GM06990 (cell line): ENCODE results near the gene CASP5.

ENCODE experiments used
- DNase-seq: peaks from one replicate; pipeline ENCODE4 v3.0.0-alpha.2; 2011; ENCODE audit not compliant: insufficient read length; ENCODE audit errors: extremely low read depth
- H3K27me3 ChIP-seq: replicated peaks from 2 replicates; pipeline ENCODE4 v1.6.0; 2011; ENCODE audit warnings: low read length; ENCODE audit not compliant: control insufficient read depth, insufficient read depth
- H3K36me3 ChIP-seq: 2 replicates; pipeline ENCODE4 v1.5.1; 2011; ENCODE audit warnings: low read length; ENCODE audit not compliant: control insufficient read depth, insufficient read depth
- H3K4me3 ChIP-seq: replicated peaks from 2 replicates; pipeline ENCODE4 v1.5.1; 2011; ENCODE audit warnings: low read depth, mild to moderate bottlenecking, control low read depth, low read length
- TF ChIP-seq, protein P1 (sequence below): IDR thresholded peaks from 2 replicates; pipeline ENCODE4 v1.5.1; 2011; ENCODE audit warnings: low read length, control low read depth, mild to moderate bottlenecking, inconsistent platforms; ENCODE audit not compliant: insufficient read depth, poor library complexity, severe bottlenecking

The CASP5 gene

DNA sequence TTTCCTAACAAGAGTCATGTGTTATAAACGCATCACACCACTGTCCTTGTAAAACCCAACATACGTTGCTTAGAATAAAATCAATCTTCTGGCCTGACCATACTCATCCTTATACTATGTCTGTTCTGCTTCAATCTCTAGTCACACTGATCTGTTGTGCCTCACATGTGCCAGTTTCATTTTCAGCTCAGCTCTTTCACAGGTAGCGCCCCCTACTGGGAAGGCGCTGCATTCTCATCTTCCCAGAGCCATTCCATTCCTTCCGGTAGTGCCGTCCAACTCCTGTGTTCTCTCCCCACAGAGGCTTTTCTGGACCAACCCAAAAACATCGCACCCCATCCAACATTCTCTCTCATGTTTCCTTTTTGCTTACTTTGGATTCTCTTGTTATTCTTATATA is 22.2 kb downstream of the CASP5 start:
- Histone ChIP-seq H3K4me3 (no peak overlapping the region), H3K27me3 (no peaks in the 10 kb centered on the region), H3K36me3 (no peaks in the 10 kb centered on the region)
- TF ChIP-seq, protein P1, sequence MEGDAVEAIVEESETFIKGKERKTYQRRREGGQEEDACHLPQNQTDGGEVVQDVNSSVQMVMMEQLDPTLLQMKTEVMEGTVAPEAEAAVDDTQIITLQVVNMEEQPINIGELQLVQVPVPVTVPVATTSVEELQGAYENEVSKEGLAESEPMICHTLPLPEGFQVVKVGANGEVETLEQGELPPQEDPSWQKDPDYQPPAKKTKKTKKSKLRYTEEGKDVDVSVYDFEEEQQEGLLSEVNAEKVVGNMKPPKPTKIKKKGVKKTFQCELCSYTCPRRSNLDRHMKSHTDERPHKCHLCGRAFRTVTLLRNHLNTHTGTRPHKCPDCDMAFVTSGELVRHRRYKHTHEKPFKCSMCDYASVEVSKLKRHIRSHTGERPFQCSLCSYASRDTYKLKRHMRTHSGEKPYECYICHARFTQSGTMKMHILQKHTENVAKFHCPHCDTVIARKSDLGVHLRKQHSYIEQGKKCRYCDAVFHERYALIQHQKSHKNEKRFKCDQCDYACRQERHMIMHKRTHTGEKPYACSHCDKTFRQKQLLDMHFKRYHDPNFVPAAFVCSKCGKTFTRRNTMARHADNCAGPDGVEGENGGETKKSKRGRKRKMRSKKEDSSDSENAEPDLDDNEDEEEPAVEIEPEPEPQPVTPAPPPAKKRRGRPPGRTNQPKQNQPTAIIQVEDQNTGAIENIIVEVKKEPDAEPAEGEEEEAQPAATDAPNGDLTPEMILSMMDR: peak; percentile 90
- DNase-seq: no peak

DNA sequence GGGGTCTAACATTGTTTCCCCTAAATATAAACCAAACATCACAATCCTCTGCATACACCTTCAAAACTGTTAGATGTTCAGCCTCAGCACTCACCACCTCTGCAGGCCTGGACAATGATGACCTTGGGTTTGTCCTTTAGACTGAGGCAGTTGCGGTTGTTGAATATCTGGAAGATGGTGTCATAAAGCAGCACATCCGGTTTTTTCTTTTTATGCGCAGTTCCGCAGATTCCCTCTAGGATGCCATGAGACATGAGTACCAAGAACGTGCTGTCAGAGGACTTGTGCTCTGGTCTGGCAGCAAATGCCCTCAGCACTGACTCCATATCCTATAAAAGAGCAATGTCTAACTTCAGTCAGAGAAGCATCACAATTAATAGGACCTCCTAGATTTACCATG is 22.8 kb downstream of the CASP5 start:
- Histone ChIP-seq H3K4me3 (no peak overlapping the region), H3K27me3 (no peaks in the 10 kb centered on the region), H3K36me3 (no peaks in the 10 kb centered on the region)
- TF ChIP-seq, protein P1: no peak
- no peak for DNase-seq

DNA sequence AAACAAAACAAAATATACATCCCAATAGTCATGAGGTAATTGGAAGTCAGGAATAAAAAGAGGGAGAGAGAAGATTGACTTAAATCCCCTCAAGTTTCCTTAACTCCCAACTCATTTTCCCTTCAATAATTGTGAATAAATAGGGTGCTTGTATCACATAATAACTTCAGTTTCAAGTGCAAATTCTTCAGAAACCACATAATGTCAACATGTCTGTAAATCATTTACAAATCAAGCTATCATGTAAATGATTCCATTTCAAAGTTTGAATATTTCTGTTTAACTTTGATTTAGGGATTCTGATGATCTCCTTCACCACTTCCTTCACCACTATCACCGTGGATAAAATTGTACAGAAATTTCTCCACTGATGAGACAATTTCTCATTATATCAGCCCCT is 23.2 kb downstream of the CASP5 start:
- no peaks in the 10 kb centered on the region for H3K27me3 ChIP-seq
- no peak overlapping the region for H3K4me3 ChIP-seq
- TF ChIP-seq, protein P1: no peak
- no peaks in the 10 kb centered on the region for H3K36me3 ChIP-seq
- no peak for DNase-seq

DNA sequence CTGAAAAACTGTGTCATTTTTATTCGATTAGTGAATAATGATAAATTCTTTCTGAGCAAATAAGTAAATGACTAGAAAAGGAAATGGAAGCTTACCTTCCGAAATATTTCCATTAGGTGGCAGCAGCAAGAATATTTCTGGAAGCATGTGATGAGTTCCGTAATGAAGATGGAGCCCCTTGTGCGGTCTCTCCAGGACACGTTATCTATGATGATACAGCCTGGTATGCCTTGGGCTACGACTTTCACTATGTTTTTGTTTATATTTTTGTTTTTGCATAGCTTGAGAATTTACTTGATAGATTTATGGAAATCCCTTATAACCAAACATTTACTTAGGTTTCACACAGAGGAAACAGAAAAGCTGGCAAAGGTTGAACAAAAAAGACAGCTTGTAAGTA is 25.7 kb downstream of the CASP5 start:
- Histone ChIP-seq H3K36me3 (no peaks in the 10 kb centered on the region), H3K27me3 (no peaks in the 10 kb centered on the region), H3K4me3 (no peak overlapping the region)
- DNase-seq: no peak
- TF ChIP-seq, protein P1: no peak

DNA sequence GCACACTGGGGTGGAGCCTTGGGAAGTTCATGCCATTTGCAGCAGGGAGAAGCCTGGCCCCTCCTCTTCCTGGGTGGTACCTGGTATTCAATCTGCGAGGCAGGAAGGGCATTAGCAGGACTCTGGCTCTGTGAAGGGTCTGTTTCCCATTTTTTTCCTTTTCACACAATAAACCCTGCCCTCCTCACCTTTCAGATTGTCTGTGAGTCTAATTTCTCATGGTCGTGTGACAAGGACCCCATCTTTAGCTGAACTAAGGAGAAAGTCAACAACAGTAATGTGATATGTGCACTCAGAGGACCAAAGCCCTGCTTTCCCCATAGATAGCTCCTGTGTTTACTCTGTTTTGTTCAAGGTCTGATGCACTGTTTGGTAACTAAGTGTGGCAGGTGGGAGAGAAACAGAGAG is 28.0 kb downstream of the CASP5 start:
- TF ChIP-seq, protein P1: no peak
- no peaks in the 10 kb centered on the region for H3K27me3 ChIP-seq
- no peaks in the 10 kb centered on the region for H3K36me3 ChIP-seq
- no peak for DNase-seq
- H3K4me3 ChIP-seq: no peak overlapping the region

DNA sequence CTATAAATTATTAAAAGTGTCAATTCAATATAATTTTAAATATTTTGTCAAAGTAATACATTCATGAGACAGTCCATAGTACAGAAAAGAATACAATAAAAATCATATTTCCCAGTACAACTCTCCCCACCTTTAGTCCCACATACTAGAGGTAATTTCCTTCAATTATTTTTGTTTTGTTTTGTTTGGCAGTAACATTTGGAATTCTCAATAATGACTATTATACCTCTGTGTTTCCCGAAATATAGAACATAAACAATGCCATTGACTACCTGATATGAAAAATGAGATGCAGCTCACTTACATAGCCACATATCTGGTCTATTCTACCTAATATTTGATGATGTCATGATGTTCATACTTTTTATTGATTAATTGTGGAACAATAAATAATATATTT is 30.2 kb downstream of the CASP5 start:
- no peaks in the 10 kb centered on the region for H3K36me3 ChIP-seq
- TF ChIP-seq, protein P1: no peak
- H3K4me3 ChIP-seq: no peak overlapping the region
- no peak for DNase-seq
- H3K27me3 ChIP-seq: no peaks in the 10 kb centered on the region
